Left cardiac atrium (tissue), 4 donors: ENCODE results near the gene TNNT2. TPM values are rescaled to one million over a fixed set of nuclear protein-coding genes. Genes with fewer than 3 reads are reported as not detected.

Experiments used
- ATAC-seq, 2 donors: fragments of 200-7000 bp; cut with Tn5 transposase; one replicate each; pipeline ENCODE4 v1.9.1; 2020; ENCODE audit warnings: mild to moderate bottlenecking in 2 of 2, moderate library complexity in 2 of 2
- DNase-seq: peaks from one replicate; pipeline ENCODE4 v3.0.0-alpha.2; 2020
- intact Hi-C, 2 donors: fragments of 100-400 bp; cut with DNase I; formaldehyde crosslinking; loops; one replicate each; pipeline versions ENCODE4 v1.14.1 to v1.15.1; 2022 to 2023
- total RNA-seq, 2 donors: library from RNA; stranded (reverse); fragmentation: NEBNext Ultra II Directional; extraction: Animal tissue kit (Norgen Biotek cat#: 25700); gene quantifications; one replicate each; pipeline ENCODE4 v1.2.1, GENCODE V29; 2021
- donor health status: DM: no; HTN: yes; CAD: no.
- donor health status: DM: no; HTN: yes; CAD: no; lungs with severe emphysema.
- donor health status: DM: yes; HTN: yes; CAD: no.
- donor health status: Dilated cardiomyopathy.

TNNT2 gene
- total RNA-seq, 2 donors from 2014 or later = 4,860 to 5,317 TPM

GRCh38 chr1:201384406-201384782 is 6.9 kb upstream of the TNNT2 start:
- DNase-seq (no peak), ATAC-seq (peak in 1 of 2 donors; percentile 2)
- intact Hi-C loops = no loop called here

DNA sequence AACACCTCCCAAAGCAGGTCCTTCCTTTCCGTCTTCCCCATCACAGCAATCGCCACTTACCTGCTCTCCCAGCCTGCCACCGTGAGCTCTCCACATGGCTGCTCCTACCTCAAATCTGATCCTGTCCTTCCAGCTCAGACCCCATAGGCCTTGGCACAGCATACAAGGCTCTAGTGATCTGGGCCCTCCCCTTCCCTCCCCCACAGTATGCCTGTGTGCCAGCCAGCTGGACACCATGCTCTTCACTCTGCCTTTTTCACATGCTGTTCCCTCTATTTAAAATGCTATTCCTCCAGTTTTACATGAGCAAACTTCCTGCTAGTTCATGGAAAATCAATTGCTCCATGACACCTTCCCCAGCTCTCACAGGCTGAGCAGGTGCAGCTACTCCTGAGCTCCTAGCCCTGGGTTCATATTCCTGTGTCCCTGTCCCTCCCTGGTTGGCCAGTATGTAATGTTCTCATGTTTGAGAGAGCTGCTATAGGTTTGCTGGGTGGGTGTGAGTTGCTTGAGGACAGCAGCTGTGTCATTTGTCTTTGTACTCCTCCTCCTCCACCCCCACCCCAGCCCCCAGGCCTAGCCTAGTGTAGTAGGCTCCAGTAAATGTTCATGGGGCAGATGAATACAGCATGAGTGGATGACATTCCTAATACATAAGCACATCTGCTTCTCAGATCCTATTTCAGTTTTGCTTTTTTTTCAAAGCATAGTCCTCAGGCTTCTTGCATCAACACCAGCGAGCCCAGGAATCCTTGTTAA is 6.3 kb upstream of the TNNT2 start:
- ATAC-seq (peak; percentile 36 to 62), DNase-seq (no peak)
- intact Hi-C loops = no loop called here

GRCh38 chr1:201381130-201381529 is 3.6 kb upstream of the TNNT2 start:
- ATAC-seq (no peak), DNase-seq (no peak)
- intact Hi-C loops = no loop called here

- DNase-seq = no peak
- ATAC-seq = peak in 1 of 2 donors; percentile 1
These were observed 2.3 kb upstream of the TNNT2 start for GRCh38 chr1:201379733-201380242.

GRCh38 chr1:201378804-201379203 is 1.3 kb upstream of the TNNT2 start:
- intact Hi-C loops = no loop called here
- ATAC-seq = peak; percentile 20 to 23
- no peak for DNase-seq

More at GRCh38 chr1:201379733-201380242, 2.3 kb upstream of the TNNT2 start:
- intact Hi-C loops = no loop called here

- DNase-seq = no peak
- ATAC-seq = peak; percentile 17 to 20
- intact Hi-C loops = no loop called here
These were observed 761 bp downstream of the TNNT2 start for GRCh38 chr1:201376464-201377374.

GRCh38 chr1:201376107-201376463 is 1.4 kb downstream of the TNNT2 start:
- DNase-seq (no peak), ATAC-seq (no peak)

DNA sequence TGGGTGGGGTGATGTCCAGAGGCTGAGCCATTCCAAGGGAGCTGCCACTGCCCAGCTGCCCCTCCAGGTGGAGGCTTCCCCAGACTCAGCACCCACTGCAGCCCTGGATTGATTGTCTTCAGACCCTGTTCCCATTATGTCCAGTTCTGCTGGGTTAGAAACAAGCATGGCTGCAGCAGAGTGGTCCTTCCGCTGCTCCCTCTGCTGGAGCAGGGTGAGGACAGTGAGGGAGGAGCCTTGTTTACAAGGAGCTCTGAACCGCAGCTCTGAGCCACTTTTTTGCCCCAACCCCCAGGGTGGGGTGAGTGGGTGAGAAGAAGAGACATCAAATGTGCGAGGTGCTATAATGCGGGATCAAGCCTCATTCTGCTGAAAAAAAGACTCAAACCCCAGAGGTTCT is 2.3 kb downstream of the TNNT2 start:
- intact Hi-C loops = no loop called here
- no peak for DNase-seq
- peak in 1 of 2 donors; percentile 8 for ATAC-seq

More at GRCh38 chr1:201376107-201376463, 1.4 kb downstream of the TNNT2 start:
- intact Hi-C loops = no loop called here

- no peak for DNase-seq
- intact Hi-C loops = no loop called here
- ATAC-seq = peak; percentile 0 to 7
These were observed 3.1 kb downstream of the TNNT2 start for GRCh38 chr1:201374364-201374763.

DNA sequence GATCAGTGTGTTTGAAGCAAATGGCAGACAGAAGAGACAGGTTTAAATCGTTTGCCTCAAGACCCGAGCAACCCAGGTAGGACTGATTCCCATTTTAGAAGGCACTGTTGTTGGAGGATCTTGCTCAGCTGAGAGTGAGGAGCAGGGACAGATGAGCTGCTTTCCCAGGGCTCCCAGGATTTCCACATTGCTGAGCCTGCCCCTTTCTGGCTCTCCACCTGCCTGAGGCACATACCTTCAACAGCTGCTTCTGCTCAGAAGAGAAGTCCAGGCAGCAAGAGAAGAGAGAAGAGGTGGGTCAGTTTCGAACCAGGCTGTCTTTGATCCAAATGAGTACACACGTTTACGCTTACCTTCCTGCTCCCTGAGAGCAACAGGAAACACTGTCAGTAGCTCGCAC is 5.7 kb downstream of the TNNT2 start:
- intact Hi-C loops = no loop called here
- no peak for ATAC-seq
- DNase-seq = no peak

DNA sequence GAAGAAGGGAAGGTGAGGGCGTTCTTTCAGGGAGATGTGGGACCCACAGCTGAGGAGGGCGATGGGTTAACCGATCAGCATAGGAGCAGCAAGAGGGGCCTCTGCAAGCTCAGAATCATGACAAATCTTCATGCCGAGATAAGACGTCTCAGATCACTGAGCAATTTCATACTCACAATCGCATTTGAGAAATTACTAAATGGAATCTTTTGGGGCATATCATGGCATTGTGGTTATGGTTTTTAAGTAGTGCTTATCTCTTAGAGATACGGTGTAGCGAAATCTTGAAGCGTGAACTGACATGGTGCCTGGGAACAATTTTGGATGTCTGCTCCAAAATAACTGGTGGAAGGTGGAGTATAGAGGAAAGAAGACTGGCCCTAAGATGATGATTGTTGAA is 6.2 kb downstream of the TNNT2 start:
- no peak for DNase-seq
- intact Hi-C loops = no loop called here
- no peak for ATAC-seq

DNA sequence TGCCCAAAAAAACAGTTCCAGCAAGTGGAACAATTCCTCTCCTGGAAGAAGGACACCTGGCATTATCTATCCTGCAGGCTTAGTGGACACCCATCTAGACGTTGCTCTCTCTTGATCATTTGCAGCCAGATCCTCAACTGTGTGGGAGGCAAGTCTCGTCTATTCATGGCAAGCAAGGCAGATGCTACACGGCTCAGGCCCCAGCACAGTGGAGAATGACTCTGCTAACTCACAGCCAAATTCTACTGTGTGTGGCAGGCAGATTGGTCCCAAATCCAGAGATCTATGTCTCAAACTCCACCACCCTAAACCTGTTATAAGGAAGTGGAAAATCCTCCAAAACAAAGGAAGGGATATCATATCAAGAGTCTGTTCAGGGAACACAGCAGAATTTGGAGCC is 7.0 kb downstream of the TNNT2 start:
- intact Hi-C loops = no loop called here

DNA sequence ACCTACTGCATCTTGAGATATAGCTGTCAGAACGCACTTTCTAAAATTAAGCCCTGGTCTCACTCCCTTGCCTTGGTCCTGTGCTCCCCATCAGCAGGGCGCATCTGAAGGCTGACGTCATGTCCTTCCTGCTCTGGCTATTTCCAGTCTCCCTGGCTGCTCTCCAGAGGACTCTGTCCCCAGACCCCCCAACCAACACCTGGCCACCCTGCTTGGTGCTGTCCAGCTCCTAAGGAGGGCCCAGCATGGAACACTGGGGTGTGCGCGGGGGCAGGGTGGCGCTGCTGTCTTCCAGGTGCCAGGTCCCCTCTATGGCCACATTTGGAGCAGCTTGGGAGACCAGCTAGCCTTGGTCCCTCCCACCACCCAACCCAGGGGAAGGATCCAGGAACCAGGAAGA is 8.3 kb downstream of the TNNT2 start:
- ATAC-seq = peak; percentile 11 to 40
- intact Hi-C loops = no loop called here
- peak; percentile 53 for DNase-seq

More for the DNA sequence above, 7.0 kb downstream of the TNNT2 start:
- ATAC-seq = no peak
- no peak for DNase-seq

GRCh38 chr1:201366696-201367095 is 10.8 kb downstream of the TNNT2 start:
- DNase-seq (no peak), ATAC-seq (no peak)
- intact Hi-C loops = no loop called here

DNA sequence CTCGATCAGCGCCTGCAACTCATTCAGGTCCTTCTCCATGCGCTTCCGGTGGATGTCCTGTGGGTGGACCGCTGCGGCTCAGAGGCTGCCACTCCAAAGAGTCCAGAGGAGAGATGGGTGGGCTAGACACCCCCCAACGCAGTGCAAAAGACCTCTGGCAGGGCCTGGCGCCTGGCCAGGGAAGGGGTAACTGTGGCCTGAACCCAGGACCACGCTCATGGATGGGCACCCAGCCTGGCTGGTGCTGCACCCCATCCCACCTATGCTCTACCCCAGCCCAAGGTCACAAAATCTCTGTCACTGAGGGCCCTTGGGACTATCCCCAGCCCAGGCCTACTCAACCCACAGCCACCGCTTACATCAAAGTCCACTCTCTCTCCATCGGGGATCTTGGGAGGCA is 12.2 kb downstream of the TNNT2 start:
- DNase-seq (peak; percentile 20), ATAC-seq (no peak)
- intact Hi-C loops = no loop called here

DNA sequence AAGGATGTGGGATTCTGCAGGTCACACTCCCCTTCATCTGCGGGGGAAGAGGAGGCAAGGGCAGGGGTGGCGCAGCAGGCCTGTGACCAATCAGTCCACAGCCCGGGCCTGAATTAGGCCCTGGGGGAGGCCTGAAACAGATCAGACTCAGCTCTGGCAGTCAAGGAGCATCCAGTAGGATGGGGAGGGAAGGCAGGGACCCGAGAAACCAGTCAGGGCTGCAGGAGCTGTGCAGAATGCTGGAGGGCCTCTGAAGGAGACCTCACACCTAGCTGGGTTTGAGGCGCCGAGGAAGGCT is 12.7 kb downstream of the TNNT2 start:
- intact Hi-C loops = no loop called here
- DNase-seq (peak; percentile 10), ATAC-seq (no peak)

DNA sequence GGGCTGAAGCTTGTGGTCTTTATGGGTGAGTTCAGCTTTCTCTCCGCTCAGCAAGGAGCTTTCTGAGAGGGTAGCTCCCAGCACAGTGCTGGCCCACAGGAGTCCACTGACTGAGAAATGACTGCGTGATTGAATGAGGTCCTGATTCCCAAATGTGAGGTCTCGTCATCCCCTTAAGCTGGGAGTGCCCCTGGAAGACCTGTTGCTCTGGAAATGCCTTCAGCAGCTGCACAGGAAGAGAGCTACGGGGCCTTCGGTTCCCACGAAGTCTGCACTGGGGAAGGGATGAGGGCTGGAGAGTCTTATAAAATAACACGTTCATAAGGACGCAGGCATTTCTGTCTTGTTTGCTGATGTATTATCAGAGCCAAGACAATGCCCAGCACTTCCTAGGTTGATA is 14.0 kb downstream of the TNNT2 start:
- ATAC-seq (no peak), DNase-seq (no peak)
- intact Hi-C loops = no loop called here

- DNase-seq (peak; percentile 13), ATAC-seq (no peak)
- intact Hi-C loops = no loop called here
These were observed 14.6 kb downstream of the TNNT2 start for GRCh38 chr1:201362906-201363305.

GRCh38 chr1:201361652-201362504 is 15.6 kb downstream of the TNNT2 start:
- intact Hi-C loops = no loop called here
- peak; percentile 5 to 15 for ATAC-seq
- DNase-seq = peak; percentile 43
